Natural killer cell treated with Interleukin-12 subunit alpha and Interleukin-12 subunit beta and Interleukin-15 and Interleukin-18, amount 100 ng/mL, for 72 hours (primary cell): ENCODE measurements around the gene OR2A25. TPM values are rescaled to one million over a fixed set of nuclear protein-coding genes. Genes with fewer than 3 reads are reported as not detected.

Source experiments
- ATAC-seq, 2 donors: fragments of 150-1000 bp; cut with Tn5 transposase in 1 of 2; sonication (Bioruptor Pico), chemical (Tn5 transposase) in 1 of 2; 2 replicates each; pipeline ENCODE4 v1.10.0; 2021
- DNase-seq: peaks from one replicate; pipeline ENCODE4 v3.0.0; 2022; ENCODE audit warnings: low spot score
- H3K27ac Mint-ChIP-seq, 2 donors: 1 replicate in 1 of 2; 2 replicates in 1 of 2; pipeline ENCODE4 v1.8.0; 2022; ENCODE audit warnings: mixed read lengths in 2 of 2, mild to moderate bottlenecking in 1 of 2, moderate library complexity in 1 of 2
- H3K27me3 Mint-ChIP-seq, 2 donors: 1 replicate in 1 of 2; 2 replicates in 1 of 2; pipeline ENCODE4 v1.8.0; 2022; ENCODE audit warnings: mixed read lengths in 2 of 2
- H3K36me3 Mint-ChIP-seq: one replicate; pipeline ENCODE4 v1.8.0; 2022; ENCODE audit warnings: mixed read lengths
- H3K4me1 Mint-ChIP-seq, 2 donors: 1 replicate in 1 of 2; 2 replicates in 1 of 2; pipeline ENCODE4 v1.8.0; 2022; ENCODE audit warnings: low read depth in 2 of 2, mixed read lengths in 2 of 2, mild to moderate bottlenecking in 1 of 2
- H3K4me3 Mint-ChIP-seq: one replicate; pipeline ENCODE4 v1.8.0; 2022; ENCODE audit warnings: mixed read lengths
- H3K9me3 Mint-ChIP-seq: 2 replicates; pipeline ENCODE4 v1.8.0; 2022; ENCODE audit warnings: mixed read lengths
- total RNA-seq, 2 donors: library from RNA; stranded (reverse); gene quantifications; one replicate each; pipeline ENCODE4 v1.2.3, GENCODE V29; 2022

Gene OR2A25, protein sequence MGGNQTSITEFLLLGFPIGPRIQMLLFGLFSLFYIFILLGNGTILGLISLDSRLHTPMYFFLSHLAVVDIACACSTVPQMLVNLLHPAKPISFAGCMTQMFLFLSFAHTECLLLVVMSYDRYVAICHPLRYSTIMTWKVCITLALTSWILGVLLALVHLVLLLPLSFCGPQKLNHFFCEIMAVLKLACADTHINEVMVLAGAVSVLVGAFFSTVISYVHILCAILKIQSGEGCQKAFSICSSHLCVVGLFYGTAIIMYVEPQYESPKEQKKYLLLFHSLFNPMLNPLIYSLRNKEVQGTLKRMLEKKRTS
- not detected for total RNA-seq

GRCh38 chr7:144069511-144069910 is at the start of gene OR2A25:
TSS of gene OR2A25 (plus strand) at chr7:144069811. CDS start at chr7:144074220, 4,409 bp downstream.
- Mint-ChIP-seq H3K9me3 (peaks cover 4% of the 10 kb centered on the region), H3K36me3 (no peaks in the 10 kb centered on the region), H3K27ac (no peak within 1 kb of the TSS), H3K4me1 (no peaks in the 10 kb centered on the region), H3K27me3 (peaks cover 4 to 8% of the 10 kb centered on the region in 2 donors), H3K4me3 (no peak within 1 kb of the TSS)
- ATAC-seq, result no peak
- no peak for DNase-seq

GRCh38 chr7:144020340-144020739 is 49.3 kb upstream of the OR2A25 start:
- Mint-ChIP-seq H3K4me1 (no peaks in the 10 kb centered on the region), H3K27ac (no peak overlapping the region), H3K9me3 (no peaks in the 10 kb centered on the region), H3K27me3 (peaks cover 5 to 15% of the 10 kb centered on the region in 2 donors), H3K4me3 (no peak overlapping the region), H3K36me3 (no peaks in the 10 kb centered on the region)
- DNase-seq (no peak), ATAC-seq (no peak)

GRCh38 chr7:144022169-144022568 is 47.4 kb upstream of the OR2A25 start:
- DNase-seq, result no peak
- no peaks in the 10 kb centered on the region for H3K9me3 Mint-ChIP-seq
- no peaks in the 10 kb centered on the region for H3K4me1 Mint-ChIP-seq
- H3K27ac Mint-ChIP-seq, result no peak overlapping the region
- no peak overlapping the region for H3K4me3 Mint-ChIP-seq
- no peaks in the 10 kb centered on the region for H3K36me3 Mint-ChIP-seq
- peaks cover 7 to 23% of the 10 kb centered on the region in 2 donors for H3K27me3 Mint-ChIP-seq
- ATAC-seq, result no peak

DNA sequence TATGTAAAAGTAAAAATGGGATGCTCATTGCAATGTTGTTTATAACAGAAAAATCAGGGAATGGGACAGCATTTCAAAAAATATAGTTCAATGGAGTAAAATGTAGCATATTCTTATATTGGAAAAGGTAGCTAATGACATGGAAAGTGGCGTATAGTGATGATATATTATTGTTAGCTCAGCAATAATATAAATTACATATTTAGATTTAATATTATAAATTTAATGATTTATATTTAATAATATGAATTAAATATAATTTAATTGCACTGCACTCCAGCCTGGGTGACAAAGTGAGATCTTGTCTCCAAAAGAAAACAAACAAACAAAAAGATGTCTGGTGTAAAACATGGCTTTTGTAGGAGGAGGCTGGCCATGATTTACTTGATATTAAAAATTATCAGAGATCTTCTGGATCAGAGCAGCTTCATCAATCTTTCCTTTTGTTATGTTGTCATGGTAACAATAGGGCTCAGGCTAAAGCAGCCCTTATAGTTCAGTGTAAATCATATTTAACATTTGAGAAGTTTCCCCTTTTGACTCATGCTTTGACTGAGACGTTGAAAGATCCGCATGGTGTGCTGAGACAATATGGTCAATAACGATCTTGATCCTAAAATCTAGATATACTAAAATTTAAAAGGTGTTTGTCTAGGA is 46.3 kb upstream of the OR2A25 start:
- no peak for DNase-seq
- Mint-ChIP-seq H3K27ac (no peak overlapping the region), H3K4me1 (no peaks in the 10 kb centered on the region), H3K9me3 (no peaks in the 10 kb centered on the region), H3K27me3 (peaks cover 8 to 30% of the 10 kb centered on the region in 2 donors), H3K4me3 (no peak overlapping the region), H3K36me3 (no peaks in the 10 kb centered on the region)
- ATAC-seq, result no peak

- Mint-ChIP-seq H3K9me3 (no peaks in the 10 kb centered on the region), H3K27me3 (peaks cover 5 to 23% of the 10 kb centered on the region in 2 donors), H3K36me3 (no peaks in the 10 kb centered on the region), H3K4me1 (no peaks in the 10 kb centered on the region), H3K4me3 (no peak overlapping the region), H3K27ac (no peak overlapping the region)
- ATAC-seq (peak; percentile 31 to 43), DNase-seq (no peak)
Observed at GRCh38 chr7:144024213-144024612, 45.4 kb upstream of the OR2A25 start.

GRCh38 chr7:144026203-144026883 is 43.3 kb upstream of the OR2A25 start:
- Mint-ChIP-seq H3K4me3 (no peak overlapping the region), H3K27ac (no peak overlapping the region)

GRCh38 chr7:144027070-144027469 is 42.5 kb upstream of the OR2A25 start:
- no peak for DNase-seq
- no peak overlapping the region for H3K4me3 Mint-ChIP-seq
- H3K36me3 Mint-ChIP-seq, result no peaks in the 10 kb centered on the region
- H3K4me1 Mint-ChIP-seq, result no peaks in the 10 kb centered on the region
- H3K27me3 Mint-ChIP-seq, result peaks cover 5 to 15% of the 10 kb centered on the region in 2 donors
- no peaks in the 10 kb centered on the region for H3K9me3 Mint-ChIP-seq
- no peak for ATAC-seq
- no peak overlapping the region for H3K27ac Mint-ChIP-seq

More at GRCh38 chr7:144026203-144026883, 43.3 kb upstream of the OR2A25 start:
- no peaks in the 10 kb centered on the region for H3K4me1 Mint-ChIP-seq
- ATAC-seq (no peak), DNase-seq (no peak)
- H3K27me3 Mint-ChIP-seq, result peaks cover 5 to 15% of the 10 kb centered on the region in 2 donors
- no peaks in the 10 kb centered on the region for H3K36me3 Mint-ChIP-seq
- no peaks in the 10 kb centered on the region for H3K9me3 Mint-ChIP-seq

DNA sequence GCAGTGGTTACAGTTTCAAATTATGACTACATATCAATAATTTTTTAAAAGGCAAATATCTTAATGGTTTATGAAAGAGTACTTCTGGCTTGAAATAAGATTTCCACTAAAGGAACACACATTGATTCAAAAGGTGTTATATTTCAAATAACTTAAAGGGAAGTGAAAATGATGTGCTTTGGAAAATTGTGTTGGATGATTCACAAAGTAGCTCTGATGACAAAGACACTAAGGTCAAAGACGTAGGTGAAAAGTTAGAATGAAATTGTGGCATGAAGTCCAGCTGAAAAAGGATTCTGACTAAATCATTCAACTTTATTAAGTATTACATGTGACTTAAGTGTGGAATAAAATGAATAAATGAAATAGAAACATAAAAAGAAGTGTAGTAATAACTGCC is 41.6 kb upstream of the OR2A25 start:
- no peak for ATAC-seq
- DNase-seq, result no peak
- Mint-ChIP-seq H3K4me1 (no peaks in the 10 kb centered on the region), H3K36me3 (no peaks in the 10 kb centered on the region), H3K27me3 (peaks cover 11 to 15% of the 10 kb centered on the region in 2 donors), H3K4me3 (no peak overlapping the region), H3K9me3 (no peaks in the 10 kb centered on the region), H3K27ac (no peak overlapping the region)

DNA sequence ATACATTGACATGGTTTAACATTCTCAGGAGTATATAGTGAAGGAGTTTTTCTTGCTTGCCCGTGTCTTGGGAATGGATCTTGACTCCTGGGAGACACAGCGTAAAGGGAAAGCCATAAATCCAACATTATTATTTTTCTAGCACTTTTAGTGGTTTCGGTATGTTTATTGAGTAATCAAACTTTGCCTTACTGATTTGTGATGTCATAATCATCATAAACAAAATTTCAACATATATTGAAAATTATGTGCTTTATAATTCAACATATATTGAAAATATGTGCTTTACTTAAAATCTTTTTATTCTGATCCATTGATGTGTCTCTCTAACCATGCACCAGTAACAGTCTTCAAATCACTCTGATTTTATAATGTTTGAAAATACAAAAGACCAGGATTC is 41.1 kb upstream of the OR2A25 start:
- Mint-ChIP-seq H3K27me3 (peaks cover 12 to 15% of the 10 kb centered on the region in 2 donors), H3K27ac (no peak overlapping the region), H3K4me1 (no peaks in the 10 kb centered on the region), H3K9me3 (no peaks in the 10 kb centered on the region), H3K36me3 (no peaks in the 10 kb centered on the region), H3K4me3 (no peak overlapping the region)
- ATAC-seq, result no peak
- DNase-seq, result no peak

GRCh38 chr7:144032516-144032915 is 37.1 kb upstream of the OR2A25 start:
- DNase-seq, result no peak
- H3K9me3 Mint-ChIP-seq, result peaks cover 3% of the 10 kb centered on the region
- H3K27me3 Mint-ChIP-seq, result peaks cover 11 to 15% of the 10 kb centered on the region in 2 donors
- H3K27ac Mint-ChIP-seq, result no peak overlapping the region
- no peaks in the 10 kb centered on the region for H3K4me1 Mint-ChIP-seq
- no peaks in the 10 kb centered on the region for H3K36me3 Mint-ChIP-seq
- ATAC-seq, result no peak
- H3K4me3 Mint-ChIP-seq, result no peak overlapping the region

DNA sequence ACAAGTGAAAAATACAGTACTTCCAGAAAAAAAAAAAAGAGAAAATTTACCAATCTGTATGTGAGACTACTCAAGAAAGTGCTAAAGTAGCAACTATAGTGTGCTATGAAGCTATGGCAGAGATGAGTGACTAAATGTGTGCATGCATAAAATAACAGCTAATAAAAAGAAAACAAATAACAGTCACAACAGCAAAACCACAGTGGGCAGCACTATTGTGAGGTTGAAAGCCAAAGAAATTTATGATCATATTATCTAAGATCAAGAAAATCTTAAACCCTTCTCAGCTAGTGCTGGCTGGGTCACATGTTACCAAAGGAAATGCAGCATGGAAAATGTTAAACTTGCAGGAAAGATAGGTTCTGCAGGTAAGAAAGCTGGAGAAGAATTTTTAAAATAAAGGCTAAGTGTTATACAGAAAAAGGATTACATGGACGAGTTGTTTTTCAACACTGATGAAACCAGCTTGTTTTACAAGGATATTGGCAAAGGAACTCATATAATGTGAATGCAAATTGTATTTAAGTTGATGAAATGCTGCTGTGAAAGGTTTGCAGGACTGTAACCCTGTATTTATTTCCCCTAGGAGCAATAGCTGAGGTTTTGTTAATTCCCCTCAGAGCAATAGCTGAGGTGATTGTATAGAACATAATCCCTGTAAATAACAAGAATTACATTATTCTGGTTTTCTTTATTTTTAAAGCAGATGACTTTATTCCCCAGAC is 36.5 kb upstream of the OR2A25 start:
- Mint-ChIP-seq H3K27me3 (peaks cover 12 to 13% of the 10 kb centered on the region in 2 donors), H3K4me3 (no peak overlapping the region), H3K36me3 (no peaks in the 10 kb centered on the region), H3K9me3 (peaks cover 3% of the 10 kb centered on the region), H3K27ac (no peak overlapping the region), H3K4me1 (no peaks in the 10 kb centered on the region)
- ATAC-seq (no peak), DNase-seq (no peak)

DNA sequence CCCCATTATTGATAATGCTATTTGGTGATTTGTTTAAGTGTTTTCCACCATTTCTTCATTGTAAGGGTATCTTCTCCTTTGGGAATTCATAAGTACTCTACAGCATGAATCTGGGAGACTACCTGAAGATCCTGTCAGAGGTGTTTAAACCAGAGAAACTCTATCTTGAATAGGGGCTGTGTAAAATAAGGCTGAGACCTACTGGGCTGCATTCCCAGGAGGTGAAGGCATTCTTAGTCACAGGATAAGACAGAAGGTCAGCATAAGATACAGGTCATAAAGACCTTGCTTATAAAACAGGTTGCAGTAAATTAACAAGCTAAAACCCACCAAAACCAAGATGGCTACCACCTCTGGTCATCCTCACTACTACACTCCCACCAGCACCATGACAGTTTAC is 34.2 kb upstream of the OR2A25 start:
- H3K27me3 Mint-ChIP-seq, result peaks cover 12 to 13% of the 10 kb centered on the region in 2 donors
- no peak overlapping the region for H3K4me3 Mint-ChIP-seq
- H3K4me1 Mint-ChIP-seq, result no peaks in the 10 kb centered on the region
- H3K27ac Mint-ChIP-seq, result no peak overlapping the region
- peaks cover 3% of the 10 kb centered on the region for H3K9me3 Mint-ChIP-seq
- no peak for ATAC-seq
- H3K36me3 Mint-ChIP-seq, result no peaks in the 10 kb centered on the region
- no peak for DNase-seq

- ATAC-seq, result no peak
- H3K27ac Mint-ChIP-seq, result no peak overlapping the region
- H3K4me3 Mint-ChIP-seq, result no peak overlapping the region
- H3K27me3 Mint-ChIP-seq, result peaks cover 12 to 13% of the 10 kb centered on the region in 2 donors
- H3K9me3 Mint-ChIP-seq, result peaks cover 3% of the 10 kb centered on the region
- no peak for DNase-seq
- H3K4me1 Mint-ChIP-seq, result no peaks in the 10 kb centered on the region
- H3K36me3 Mint-ChIP-seq, result no peaks in the 10 kb centered on the region
Observed at GRCh38 chr7:144036302-144036885, 33.2 kb upstream of the OR2A25 start.
